H1 (cell line): ENCODE data around the gene LANCL2. TPM values are rescaled to one million over a fixed set of nuclear protein-coding genes. Genes with fewer than 3 reads are reported as not detected.

ENCODE experiments used
- CTCF ChIA-PET: fragments of 300-600 bp; sonication (Branson Sonifier 250); formaldehyde crosslinking; loops from one replicate; lab custom pipeline; 2021; ENCODE audit not compliant: partially characterized antibody; lab: Charles Lee
- POLR2A ChIA-PET: fragments of 300-600 bp; sonication (Branson Sonifier 250); formaldehyde crosslinking; loops from one replicate; lab custom pipeline; 2021; ENCODE audit warnings: inconsistent platforms; ENCODE audit not compliant: partially characterized antibody; lab: Charles Lee
- DNase-seq, 2 experiments: peaks; one replicate each; pipeline versions ENCODE4 v3.0.0 to v3.0.0-alpha.2; 2010 to 2022; ENCODE audit warnings: low spot score in 2 of 2, low read depth in 1 of 2, mixed read lengths in 1 of 2
- FAIRE-seq: peaks from 2 replicates; lab custom pipeline; 2011; peaks lifted over from hg19 to GRCh38; lab: Jason Lieb, UNC
- H2AFZ ChIP-seq: 2 replicates; pipeline ENCODE4 v1.8.1; 2012; ENCODE audit warnings: low read length, inconsistent platforms
- H2AK5ac ChIP-seq: 2 replicates; pipeline ENCODE4 v1.6.1; 2013; ENCODE audit warnings: low read depth, low read length
- H2BK120ac ChIP-seq: replicated peaks from 2 replicates; pipeline ENCODE3; 2013; ENCODE audit warnings: low read depth, low read length, inconsistent platforms
- H2BK12ac ChIP-seq: 2 replicates; pipeline ENCODE4 v1.6.1; 2013; ENCODE audit warnings: low read depth, low read length
- H2BK15ac ChIP-seq: 2 replicates; pipeline ENCODE4 v1.6.1; 2013; ENCODE audit warnings: low read length
- H2BK20ac ChIP-seq: 2 replicates; pipeline ENCODE4 v1.6.1; 2013; ENCODE audit warnings: low read length
- H2BK5ac ChIP-seq: 2 replicates; pipeline ENCODE4 v1.6.1; 2013; ENCODE audit warnings: low read depth, low read length
- H3K14ac ChIP-seq: 2 replicates; pipeline ENCODE4 v1.6.1; 2013; ENCODE audit warnings: inconsistent platforms; ENCODE audit not compliant: insufficient read length
- H3K18ac ChIP-seq: 2 replicates; pipeline ENCODE4 v1.6.1; 2013; ENCODE audit warnings: low read length; ENCODE audit errors: extremely low read depth
- H3K23ac ChIP-seq: 2 replicates; pipeline ENCODE4 v1.6.1; 2013; ENCODE audit warnings: inconsistent platforms; ENCODE audit not compliant: insufficient read length
- H3K23me2 ChIP-seq: 2 replicates; pipeline ENCODE4 v1.6.1; 2013; ENCODE audit warnings: low read depth, low read length
- H3K27ac ChIP-seq: 2 replicates; pipeline ENCODE4 v1.6.1; 2011; ENCODE audit warnings: low read depth, low read length, inconsistent platforms
- H3K27me3 ChIP-seq, 4 experiments: replicated peaks in 1 of 4; 1 replicate in 1 of 4; 2 replicates in 3 of 4; pipeline versions ENCODE4 v1.6.1 to v1.8.1; 2011 to 2013; ENCODE audit warnings: low read length in 3 of 4, mild to moderate bottlenecking in 3 of 4, inconsistent platforms in 2 of 4, mixed read lengths in 2 of 4, moderate library complexity in 1 of 4; ENCODE audit not compliant: control insufficient read depth in 3 of 4, insufficient read depth in 3 of 4; ENCODE audit errors: extremely low read depth in 1 of 4
- H3K36me3 ChIP-seq, 4 experiments: 2 replicates each; pipeline versions ENCODE4 v1.6.1 to v1.8.1; 2011 to 2013; ENCODE audit warnings: mild to moderate bottlenecking in 4 of 4, low read length in 3 of 4, moderate library complexity in 2 of 4, control low read depth in 1 of 4, inconsistent platforms in 1 of 4; ENCODE audit not compliant: insufficient read depth in 4 of 4, control insufficient read depth in 2 of 4
- H3K4ac ChIP-seq: replicated peaks from 2 replicates; pipeline ENCODE3; 2013; ENCODE audit warnings: low read length, low read depth, mixed read lengths, inconsistent platforms; ENCODE audit not compliant: insufficient read length
- H3K4me1 ChIP-seq, 4 experiments: replicated peaks in 1 of 4; 1 replicate in 1 of 4; 2 replicates in 3 of 4; pipeline versions ENCODE4 v1.6.1 to v1.8.1; 2011 to 2013; ENCODE audit warnings: low read length in 3 of 4, inconsistent platforms in 2 of 4, mixed read lengths in 1 of 4; ENCODE audit not compliant: insufficient read depth in 4 of 4, control insufficient read depth in 3 of 4
- H3K4me2 ChIP-seq, 2 experiments: 2 replicates each; pipeline versions ENCODE4 v1.6.1 to v1.8.1; 2011 to 2013; ENCODE audit warnings: low read depth in 2 of 2, low read length in 2 of 2, control low read depth in 1 of 2, inconsistent platforms in 1 of 2, mild to moderate bottlenecking in 1 of 2; ENCODE audit not compliant: insufficient read depth in 1 of 2
- H3K4me3 ChIP-seq, 4 experiments: fragments of 200-600, 300-600 bp in 1 of 4; sonication (generic), shearing (Covaris generic), sonication (Bioruptor Twin) in 1 of 4; 2 replicates each; pipeline versions ENCODE4 v1.5.1 to v1.8.1; 2011 to 2016; ENCODE audit warnings: low read length in 4 of 4, low read depth in 3 of 4, control low read depth in 2 of 4, inconsistent platforms in 2 of 4, mild to moderate bottlenecking in 2 of 4, mixed read lengths in 1 of 4, moderate library complexity in 1 of 4; ENCODE audit not compliant: insufficient read depth in 2 of 4; ENCODE audit errors: extremely low read depth in 1 of 4
- H3K56ac ChIP-seq: replicated peaks from 2 replicates; pipeline ENCODE3; 2013; ENCODE audit warnings: low read depth, mild to moderate bottlenecking, mixed read lengths, low read length, inconsistent platforms; ENCODE audit not compliant: insufficient read length
- H3K79me1 ChIP-seq: 2 replicates; pipeline ENCODE4 v1.6.1; 2013; ENCODE audit warnings: low read depth, low read length, control low read depth
- H3K79me2 ChIP-seq, 2 experiments: 2 replicates each; pipeline versions ENCODE4 v1.6.1 to v1.8.1; 2012 to 2013; ENCODE audit warnings: low read length in 2 of 2, mild to moderate bottlenecking in 2 of 2, inconsistent platforms in 1 of 2; ENCODE audit not compliant: insufficient read depth in 2 of 2, control insufficient read depth in 1 of 2
- H3K9ac ChIP-seq, 4 experiments: replicated peaks in 1 of 4; 1 replicate in 1 of 4; 2 replicates in 3 of 4; pipeline versions ENCODE4 v1.6.1 to v1.8.1; 2011 to 2013; ENCODE audit warnings: low read depth in 3 of 4, low read length in 3 of 4, control low read depth in 2 of 4, mild to moderate bottlenecking in 2 of 4, moderate library complexity in 2 of 4, inconsistent platforms in 1 of 4; ENCODE audit errors: extremely low read depth in 1 of 4
- H3K9me3 ChIP-seq, 2 experiments: 2 replicates each; pipeline versions ENCODE4 v1.6.1 to v1.8.1; 2012 to 2013; ENCODE audit warnings: mild to moderate bottlenecking in 2 of 2, moderate library complexity in 2 of 2, control low read depth in 1 of 2, inconsistent platforms in 1 of 2, low read depth in 1 of 2, low read length in 1 of 2, mixed read lengths in 1 of 2; ENCODE audit not compliant: insufficient read depth in 2 of 2
- H4K20me1 ChIP-seq, 2 experiments: replicated peaks in 1 of 2; 2 replicates each; pipeline versions ENCODE3 to v1.8.1; 2011 to 2013; ENCODE audit warnings: inconsistent platforms in 2 of 2, low read length in 2 of 2, mild to moderate bottlenecking in 1 of 2; ENCODE audit not compliant: insufficient read depth in 2 of 2, control insufficient read depth in 1 of 2
- H4K5ac ChIP-seq: 2 replicates; pipeline ENCODE4 v1.6.1; 2013; ENCODE audit warnings: low read length, low read depth, mixed read lengths, inconsistent platforms; ENCODE audit not compliant: insufficient read length
- H4K8ac ChIP-seq: 2 replicates; pipeline ENCODE4 v1.8.0; 2013; ENCODE audit warnings: mild to moderate bottlenecking, moderate library complexity, low read length, inconsistent platforms; ENCODE audit not compliant: insufficient read depth; ENCODE audit errors: extremely low read depth
- H4K91ac ChIP-seq: replicated peaks from 2 replicates; pipeline ENCODE3; 2013; ENCODE audit warnings: low read length, mixed read lengths, inconsistent platforms; ENCODE audit not compliant: insufficient read length
- NRF1 ChIP-seq: IDR thresholded peaks from 2 replicates; pipeline ENCODE4 v1.6.1; 2011; ENCODE audit warnings: mild to moderate bottlenecking, low read depth, low read length, improper control_type of control experiment
- SP2 ChIP-seq: IDR thresholded peaks from 2 replicates; pipeline ENCODE4 v1.6.1; 2012; ENCODE audit warnings: mild to moderate bottlenecking, low read length, inconsistent platforms
- TAF7 ChIP-seq: optimal IDR thresholded peaks from 2 replicates; pipeline ENCODE3; 2011; ENCODE audit warnings: low read depth, mild to moderate bottlenecking, inconsistent platforms, low read length, moderate library complexity, borderline replicate concordance
- TEAD4 ChIP-seq: IDR thresholded peaks from 2 replicates; pipeline ENCODE4 v1.6.1; 2012; ENCODE audit warnings: low read depth, low read length, inconsistent platforms, mixed read lengths
- ZNF274 ChIP-seq: IDR thresholded peaks from 2 replicates; pipeline ENCODE4 v1.7.0; 2012; ENCODE audit warnings: low read length, borderline replicate concordance; ENCODE audit errors: extremely low read depth
- WGBS, 2 experiments: shearing (Covaris generic) in 1 of 2; methylation state at CpG; one replicate each; pipeline versions ENCODE4 v1.1.6 to v1.1.7; 2013 to 2015; ENCODE audit warnings: low lambda C conversion rate in 2 of 2, mixed read lengths in 2 of 2, inconsistent platforms in 1 of 2, low coverage in 1 of 2, missing lambda C conversion rate in 1 of 2; ENCODE audit not compliant: insufficient replicate concordance in 2 of 2, insufficient coverage in 1 of 2, insufficient read length in 1 of 2; ENCODE audit errors: extremely low coverage in 1 of 2, missing lambda C conversion rate in 1 of 2; 5-methylcytosine and 5-hydroxymethylcytosine counted together
- polyA plus RNA-seq, 7 experiments: library from polyadenylated mRNA; depleted of rRNA in 3 of 7; stranded (reverse) in 5 of 7; unstranded in 2 of 7; fragments of >200 nt in 5 of 7; fragments of 200-250 nt in 2 of 7; gene quantifications; 1 replicate in 5 of 7; 2 replicates in 1 of 7; 4 replicates in 1 of 7; pipeline versions ENCODE4 v1.2.1 to v1.2.3, GENCODE V29; 2011 to 2013; ENCODE audit warnings: missing spikeins in 2 of 7, mixed read lengths in 2 of 7
- total RNA-seq: library from RNA; stranded (reverse); fragmentation: NEBNext Ultra II Directional; extraction: Animal tissue kit (Norgen Biotek cat#: 25700); gene quantifications from 2 replicates; pipeline ENCODE4 v1.2.1, GENCODE V29; 2021

LANCL2 gene
- total and polyA plus RNA-seq, 2 of the 8 experiments (the other 6 are each of a cell fraction or from before 2014, with no cell fraction given), result 9.2 to 9.5 TPM

GRCh38 chr7:55343860-55344606, 21.1 kb upstream of the LANCL2 start:
- ChIA-PET POLR2A (interaction anchor here (2.4 kb wide), 1 partner anchor 22 kb away, joined by 18 read pairs; the partner anchor contains the start of gene LANCL2), CTCF (interaction anchor here (0.7 to 2.4 kb wide), 12 partner anchors 8 to 66 kb away, joined by 3 to 9 read pairs (median 3); partner anchors contain the start of gene LANCL2)
- no peak overlapping the region for H3K14ac ChIP-seq
- H3K36me3 ChIP-seq, result no peaks in the 10 kb centered on the region
- no peak overlapping the region for H2AK5ac ChIP-seq
- FAIRE-seq, result no peak
- no peak overlapping the region for H3K9ac ChIP-seq
- TF ChIP-seq NRF1 (no peak), TAF7 (no peak), TEAD4 (no peak), SP2 (no peak), ZNF274 (no peak)
- H2BK15ac ChIP-seq, result no peak overlapping the region
- no peak overlapping the region for H2BK120ac ChIP-seq
- no peak overlapping the region for H4K8ac ChIP-seq
- no peak overlapping the region for H3K18ac ChIP-seq
- H3K4ac ChIP-seq, result no peak overlapping the region
- H2BK12ac ChIP-seq, result no peak overlapping the region
- WGBS, 2 experiments, result 89% methylated on average over 35 of the region's 47 CpGs; no CpG with 5 or more reads in 1 of the 2 experiments
- H3K23ac ChIP-seq, result no peak overlapping the region
- H2BK5ac ChIP-seq, result no peak overlapping the region
- no peaks in the 10 kb centered on the region for H4K20me1 ChIP-seq
- no peak overlapping the region for H3K4me2 ChIP-seq
- no peak overlapping the region; the same call in 1 of the 2 replicates for H2AFZ ChIP-seq
- H4K5ac ChIP-seq, result no peak overlapping the region
- no peaks in the 10 kb centered on the region for H3K79me1 ChIP-seq
- no peak for DNase-seq
- no peaks in the 10 kb centered on the region for H3K79me2 ChIP-seq
- H4K91ac ChIP-seq, result no peak overlapping the region
- H3K23me2 ChIP-seq, result no peaks in the 10 kb centered on the region
- no peaks in the 10 kb centered on the region for H3K27me3 ChIP-seq
- H2BK20ac ChIP-seq, result no peak overlapping the region
- no peak overlapping the region for H3K56ac ChIP-seq
- peaks cover 0 to 3% of the 10 kb centered on the region in 2 experiments; a peak in 1 of 4 replicates for H3K9me3 ChIP-seq
- peaks cover 0 to under 1% (median 0%) of the 10 kb centered on the region in 4 experiments; a peak in 1 of 7 replicates for H3K4me1 ChIP-seq
- H3K4me3 ChIP-seq, result no peak overlapping the region
- H3K27ac ChIP-seq, result no peak overlapping the region
